ENCODE measurements around the gene SMIM45.

- TF ChIP-seq CTCF (IDR thresholded peaks at IDR 0.05) (no peak), POLR2A (IDR thresholded peaks at IDR 0.05) (no peak), EP300 (IDR thresholded peaks at IDR 0.05) (no peak)
Measured at GRCh38 chr22:41936894-41937169, 15.1 kb upstream of the SMIM45 start.
